Activated T-helper 1 cell treated with Interleukin-2 at 50 U/mL for 16 hours (primary cell): Measurements from ENCODE around the gene SDF4.

Experiments
- DNase-seq: peaks from one replicate; pipeline ENCODE4 v3.0.0-alpha.2; 2020; ENCODE audit warnings: low read depth

Gene SDF4

DNA sequence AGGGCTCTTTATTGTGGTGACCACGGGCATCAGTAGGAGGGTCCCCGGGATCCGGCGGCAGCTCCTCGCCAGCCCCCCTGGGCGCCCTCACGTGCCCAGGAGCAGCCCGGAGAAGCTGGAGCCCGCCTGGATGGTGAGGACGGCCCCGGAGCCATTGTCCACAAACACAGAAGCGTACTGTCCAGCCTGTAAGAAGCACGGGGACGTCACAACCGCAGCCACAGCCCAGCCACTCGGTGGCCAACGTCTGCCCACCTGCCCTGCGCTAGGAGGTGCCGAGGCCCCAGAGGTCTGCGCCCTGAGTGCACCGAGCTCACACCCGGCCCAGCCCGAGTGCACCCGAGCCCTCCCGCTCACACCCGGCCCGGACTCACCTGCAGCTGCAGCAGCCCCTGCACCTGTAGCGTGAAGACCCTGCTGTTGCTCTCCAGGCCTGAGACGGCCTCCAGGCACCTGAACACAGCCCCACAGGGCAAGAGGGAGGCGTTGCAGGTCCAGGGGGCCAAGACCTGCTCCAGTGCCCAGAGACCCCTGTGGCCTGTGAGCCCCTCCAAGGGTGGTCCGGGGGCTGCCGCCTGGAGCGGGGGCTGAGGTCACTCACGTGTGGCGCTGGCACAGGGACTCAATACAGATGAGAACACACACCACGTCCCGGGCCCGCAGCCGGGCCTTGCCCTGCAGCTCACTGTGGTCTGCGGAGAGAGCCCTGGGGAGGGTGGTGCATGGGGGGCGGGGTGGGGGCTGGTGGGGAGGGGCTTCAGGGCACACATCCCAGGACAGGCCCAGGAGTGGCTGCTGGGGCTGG, 10.9 kb upstream of the SDF4 start:
- no peak for DNase-seq

DNA sequence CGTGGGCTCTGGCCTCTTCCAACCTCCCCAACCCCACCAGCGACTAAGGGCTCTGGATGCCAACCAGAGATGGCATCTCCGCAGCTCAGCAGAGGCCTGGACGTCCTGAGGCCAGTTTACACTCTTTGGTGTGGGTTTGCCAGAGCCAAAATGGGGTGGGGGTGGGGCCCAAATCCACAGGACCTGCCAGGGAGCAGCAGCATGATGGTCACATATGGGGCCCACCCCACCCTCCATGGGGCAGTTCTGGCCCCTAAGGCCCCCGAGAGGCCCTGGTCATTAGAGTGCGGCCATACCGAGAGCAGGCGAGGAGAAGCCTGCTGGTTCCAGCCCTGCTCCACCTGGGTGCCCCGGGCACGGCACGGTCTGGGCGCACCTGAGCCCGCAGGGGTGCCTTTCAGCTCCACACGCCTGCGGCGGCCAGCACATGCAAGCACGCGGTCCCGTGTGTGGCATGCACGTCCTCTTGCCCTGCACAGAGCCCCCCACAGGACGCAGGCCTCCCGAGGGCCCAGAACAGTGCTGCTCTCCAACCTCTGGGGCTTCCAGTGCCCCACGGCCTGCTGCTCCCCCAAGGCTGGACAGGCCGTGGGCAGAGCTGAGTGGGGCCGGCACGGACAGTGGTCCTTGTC, 9.9 kb upstream of the SDF4 start:
- no peak for DNase-seq

DNA sequence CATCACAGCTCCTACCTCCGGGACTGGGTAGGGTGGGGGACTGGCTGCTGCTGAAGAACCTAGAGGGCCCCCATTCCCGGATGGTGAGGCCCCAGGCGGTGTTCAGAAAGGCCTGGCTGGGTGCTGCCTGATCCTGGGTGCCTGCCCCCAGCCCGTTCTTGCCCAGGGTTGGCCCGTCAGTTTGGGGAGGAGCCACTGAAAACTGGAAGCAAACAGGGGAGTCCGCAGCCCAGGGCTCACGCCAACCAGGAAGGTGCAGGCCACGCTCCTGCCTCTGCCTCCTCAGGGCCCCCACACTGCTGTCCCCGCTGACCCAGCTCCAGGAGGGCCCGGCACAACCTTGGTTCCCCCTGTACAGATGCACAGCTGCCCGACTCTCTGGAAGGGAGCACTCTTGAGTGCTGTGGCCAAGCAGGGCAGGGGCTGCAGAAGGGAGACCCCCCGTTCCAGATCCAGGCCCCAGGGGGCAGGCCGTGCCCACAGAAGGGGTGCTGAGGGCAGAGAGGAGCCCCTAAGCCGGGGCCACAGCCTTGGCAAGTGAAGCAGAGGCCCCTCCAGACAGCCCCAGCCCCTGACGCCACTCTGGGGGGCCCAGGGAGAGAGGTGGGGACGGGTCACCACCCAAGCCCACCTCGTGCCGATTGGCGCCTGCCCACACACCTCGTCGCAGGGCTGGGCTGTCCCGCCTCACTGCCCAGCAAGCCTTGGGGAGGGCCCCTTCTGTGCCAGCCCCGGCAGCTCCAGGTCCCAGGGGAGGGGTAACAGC, 9.2 kb upstream of the SDF4 start:
- DNase-seq, result no peak

DNA sequence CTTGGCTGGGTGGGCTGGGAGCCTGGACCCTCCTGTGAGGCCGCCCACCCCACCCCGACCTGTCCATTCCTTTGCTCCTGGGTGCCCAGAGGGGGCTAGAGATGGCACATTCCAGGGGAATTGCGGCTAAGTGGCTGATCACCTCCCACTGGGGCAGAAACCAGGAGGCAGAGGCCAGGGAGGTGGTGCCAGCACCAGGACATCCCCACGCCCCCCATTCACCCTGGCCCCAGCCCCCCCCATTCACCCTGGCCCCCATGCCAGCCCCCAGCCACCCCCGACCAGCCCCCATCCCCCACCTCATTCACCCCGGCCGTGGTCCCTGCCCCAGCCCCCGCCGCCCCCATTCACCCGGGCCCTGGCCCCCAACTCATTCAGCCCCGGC, 8.5 kb upstream of the SDF4 start:
- no peak for DNase-seq

DNA sequence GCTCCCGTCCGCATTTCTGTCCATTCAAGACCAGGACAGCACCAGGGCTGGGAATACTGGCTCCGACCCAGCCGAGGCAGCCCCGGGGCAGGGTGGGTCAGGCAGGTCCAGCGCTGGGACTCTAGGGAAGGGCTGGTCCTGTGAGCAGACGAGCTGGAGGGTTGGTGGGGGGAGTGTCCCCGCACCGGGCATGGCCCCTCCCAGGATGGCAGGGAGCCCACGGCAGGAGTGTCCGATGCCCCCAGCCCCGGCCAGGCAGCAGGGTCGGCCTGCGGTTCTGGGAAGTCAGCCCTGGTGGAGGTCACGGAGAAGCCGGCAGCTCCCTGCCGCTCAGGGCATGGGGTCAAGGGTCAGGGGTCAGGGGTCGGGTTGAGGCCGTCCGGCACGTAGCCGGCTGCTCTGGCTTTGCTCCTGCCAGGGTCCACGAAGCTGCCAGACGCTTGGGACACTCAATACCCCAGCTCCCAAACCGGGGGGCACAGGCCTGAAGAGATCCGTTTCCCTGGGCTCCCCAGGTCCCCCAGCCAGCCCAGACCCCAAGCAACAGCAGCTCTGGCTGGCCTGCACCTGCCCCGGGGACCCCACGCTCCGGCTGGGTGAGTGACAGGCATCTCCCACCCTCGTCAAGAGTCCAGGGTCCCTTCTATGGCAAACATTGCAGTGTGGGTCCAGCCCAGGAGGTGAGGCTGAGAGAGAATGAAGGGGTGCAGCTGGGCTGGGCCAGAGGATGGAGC, 8.0 kb upstream of the SDF4 start:
- DNase-seq, result no peak

DNA sequence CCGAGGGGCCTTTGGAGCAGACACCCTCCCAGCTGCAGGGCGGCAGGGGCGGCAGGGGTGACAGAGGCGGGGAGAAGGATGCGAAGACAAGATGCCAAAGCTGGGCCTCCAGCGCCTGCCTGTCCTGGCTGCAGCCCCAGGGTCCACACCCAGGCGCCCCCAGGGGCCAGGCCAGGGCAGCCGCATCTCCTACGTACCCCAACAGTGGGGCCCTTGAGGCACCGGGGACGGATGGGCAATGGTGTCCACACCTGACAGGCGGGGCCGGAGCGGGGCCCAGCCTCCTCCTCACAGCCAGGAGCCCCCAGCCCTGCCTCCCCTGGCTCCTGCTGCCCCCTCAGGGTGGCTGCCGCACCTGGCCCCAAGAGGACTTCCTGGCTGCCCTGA, 7.4 kb upstream of the SDF4 start:
- no peak for DNase-seq

DNA sequence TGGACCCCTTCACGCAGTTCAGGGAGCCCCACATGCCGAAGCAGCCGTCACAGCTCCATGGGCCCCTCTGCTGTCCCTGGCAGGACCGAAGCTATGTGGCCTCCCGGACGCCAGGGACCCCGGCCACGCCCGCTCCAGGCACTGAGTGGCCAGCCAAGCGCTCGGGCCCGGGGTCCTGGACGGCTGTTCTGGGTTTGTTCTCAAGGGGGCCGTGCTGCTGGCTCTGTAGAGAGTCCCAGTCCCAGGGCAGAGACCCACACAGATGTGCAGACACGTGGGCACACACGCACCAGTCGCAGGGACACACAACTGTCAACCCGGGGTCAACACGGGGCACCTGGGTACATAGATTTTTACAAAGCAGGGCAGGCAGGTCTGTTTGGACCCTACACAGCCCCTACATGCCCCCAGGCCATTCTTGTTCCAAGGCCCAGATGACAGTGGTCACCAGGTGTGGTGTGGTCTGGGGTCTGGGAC, 6.9 kb upstream of the SDF4 start:
- DNase-seq, result no peak

DNA sequence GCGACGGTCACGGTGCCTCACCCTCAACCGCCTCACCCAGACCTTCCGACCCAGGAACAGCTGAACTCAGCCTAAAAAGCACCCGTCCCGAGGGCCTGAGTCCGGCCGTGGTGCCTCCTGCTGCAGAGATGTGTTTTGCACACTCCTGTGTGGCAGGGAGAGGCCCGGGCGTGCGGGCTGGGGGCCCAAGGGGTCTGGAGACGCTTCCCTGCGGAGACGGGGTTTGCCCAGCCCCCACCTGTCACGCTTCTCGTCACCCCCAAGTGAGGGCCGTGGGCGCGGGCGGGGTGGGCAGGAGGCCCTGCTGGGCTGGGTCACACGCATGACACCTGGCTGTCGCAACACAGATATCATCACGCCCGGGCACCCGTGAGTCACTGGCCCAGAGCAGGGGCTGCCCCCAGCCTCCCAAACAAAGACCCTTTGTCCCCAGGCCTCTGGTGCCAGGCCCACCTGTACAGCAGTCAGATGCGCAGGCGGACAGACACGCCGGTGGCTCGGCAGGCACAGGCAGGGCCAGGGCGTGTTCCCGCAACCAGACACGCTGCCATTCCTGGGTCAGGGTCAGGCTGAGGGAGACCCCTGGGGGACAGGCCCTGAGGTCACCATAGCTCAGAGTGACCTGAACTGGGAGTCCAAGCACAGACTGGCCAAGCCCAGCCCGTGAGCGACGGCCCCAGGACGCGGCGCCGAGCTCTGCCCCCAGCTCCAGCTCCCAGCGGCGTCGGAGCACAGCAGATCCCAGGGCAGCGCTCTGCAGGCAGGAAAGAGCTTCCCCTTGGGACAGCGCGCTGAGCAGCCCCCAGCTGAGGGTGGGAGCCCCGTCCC, 6.3 kb upstream of the SDF4 start:
- no peak for DNase-seq

DNA sequence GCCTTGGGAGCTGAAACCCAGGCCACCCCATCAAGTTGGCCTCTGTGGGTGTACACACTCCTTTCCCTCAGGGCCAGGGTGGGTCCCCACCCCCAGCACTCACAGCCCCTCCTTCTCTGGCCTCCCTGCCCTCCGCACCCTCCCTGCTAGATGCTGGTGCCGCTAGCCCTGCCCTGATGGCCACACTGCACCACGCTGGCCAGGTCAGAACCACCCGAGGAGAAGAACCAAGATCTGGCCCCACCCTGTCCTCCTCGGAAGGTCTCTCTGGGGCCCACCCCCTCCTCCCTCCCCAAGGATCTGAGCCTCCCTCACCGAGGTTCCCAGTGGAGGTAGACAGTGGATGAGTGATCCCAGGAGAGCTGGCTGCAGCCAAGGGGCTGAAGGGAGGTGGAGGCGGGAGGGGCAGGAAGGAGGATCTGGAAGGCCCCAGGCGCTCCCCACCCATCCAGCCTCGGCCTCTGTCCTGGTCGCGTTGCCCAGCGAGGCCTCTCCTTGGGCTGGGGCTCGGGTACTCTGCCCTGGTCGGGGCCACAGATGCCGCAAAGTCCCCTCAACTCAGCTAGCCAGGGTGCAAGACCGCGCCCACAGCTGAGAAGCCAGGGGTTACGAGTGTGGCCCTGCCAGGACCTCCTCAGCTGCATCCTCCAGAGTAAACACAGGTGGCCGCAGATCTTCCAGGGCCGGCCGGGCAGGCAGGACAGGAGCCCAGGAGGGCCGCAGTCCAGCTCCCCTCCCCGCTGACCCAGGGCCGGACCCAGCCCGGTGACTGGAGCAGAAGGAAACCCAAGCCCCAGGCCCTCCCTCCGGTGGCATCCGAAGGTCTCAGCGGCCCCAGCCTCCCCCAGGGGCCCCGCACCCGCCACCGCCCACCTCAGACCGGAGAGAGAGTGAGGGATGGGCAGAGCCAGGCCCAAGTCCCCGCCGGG, 5.4 kb upstream of the SDF4 start:
- no peak for DNase-seq

DNA sequence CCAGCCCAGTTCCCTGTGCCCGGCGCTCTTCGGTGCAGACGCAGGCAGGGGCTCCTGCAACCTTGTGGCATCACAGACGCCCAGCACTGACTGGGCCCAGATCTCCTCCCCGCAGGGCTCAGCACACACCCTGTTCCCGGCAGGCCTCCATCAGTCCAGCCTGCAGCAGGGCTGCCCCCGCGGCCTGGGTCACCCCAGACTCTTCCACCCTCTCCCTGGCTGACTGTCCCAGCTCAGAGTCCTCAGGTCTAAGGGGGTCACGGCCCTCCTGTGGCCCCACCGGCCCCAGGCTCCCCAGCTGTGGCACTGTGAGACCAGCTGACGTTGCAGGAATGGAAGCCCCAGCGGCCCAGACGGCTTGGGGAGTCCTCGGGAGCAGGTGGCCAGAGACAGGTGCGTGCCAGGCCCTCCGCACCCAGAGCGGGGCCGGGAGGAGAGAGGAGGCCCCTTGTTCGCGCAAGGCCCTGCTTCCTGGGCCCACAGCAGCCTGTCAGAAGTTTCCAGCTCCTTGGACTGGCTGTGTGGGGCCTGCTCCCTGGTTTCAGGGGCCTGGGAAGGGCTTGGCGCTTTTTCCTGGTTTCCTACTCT, 4.5 kb upstream of the SDF4 start:
- no peak for DNase-seq

DNA sequence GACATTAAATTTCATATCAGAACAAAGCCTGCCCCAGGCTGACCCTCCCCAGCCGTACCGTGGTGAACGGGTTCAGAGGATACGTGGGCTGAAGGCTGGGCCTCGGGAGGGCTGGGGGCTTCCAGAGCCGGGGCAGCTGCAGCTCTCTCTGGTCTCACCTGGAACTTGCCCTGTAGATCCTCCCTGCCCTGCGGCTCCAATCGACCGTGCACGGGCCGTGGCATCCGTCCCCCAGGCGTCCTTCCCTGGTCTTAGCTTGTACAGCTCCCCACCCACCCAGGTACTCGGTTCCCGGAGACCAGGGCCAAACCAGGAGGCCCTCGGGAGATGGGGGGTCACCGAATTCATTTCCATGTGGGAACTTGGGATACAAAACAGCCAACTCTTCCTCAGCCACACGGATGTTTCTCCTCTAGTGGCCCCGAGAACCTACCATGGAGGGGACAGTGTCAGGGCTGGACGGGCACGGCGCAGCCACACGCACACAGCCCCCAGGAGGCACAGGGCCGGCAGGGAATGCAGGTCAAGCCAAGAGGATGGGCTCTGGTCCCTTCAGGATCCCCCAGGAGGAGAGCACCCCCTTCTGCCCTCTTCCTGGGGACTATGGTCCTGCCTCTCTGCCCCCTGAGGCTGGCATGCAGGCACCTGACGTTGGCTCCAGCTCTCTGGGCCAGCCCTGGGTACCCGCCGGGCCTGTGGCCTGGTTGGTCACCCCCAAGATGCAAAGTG, 3.4 kb upstream of the SDF4 start:
- no peak for DNase-seq

DNA sequence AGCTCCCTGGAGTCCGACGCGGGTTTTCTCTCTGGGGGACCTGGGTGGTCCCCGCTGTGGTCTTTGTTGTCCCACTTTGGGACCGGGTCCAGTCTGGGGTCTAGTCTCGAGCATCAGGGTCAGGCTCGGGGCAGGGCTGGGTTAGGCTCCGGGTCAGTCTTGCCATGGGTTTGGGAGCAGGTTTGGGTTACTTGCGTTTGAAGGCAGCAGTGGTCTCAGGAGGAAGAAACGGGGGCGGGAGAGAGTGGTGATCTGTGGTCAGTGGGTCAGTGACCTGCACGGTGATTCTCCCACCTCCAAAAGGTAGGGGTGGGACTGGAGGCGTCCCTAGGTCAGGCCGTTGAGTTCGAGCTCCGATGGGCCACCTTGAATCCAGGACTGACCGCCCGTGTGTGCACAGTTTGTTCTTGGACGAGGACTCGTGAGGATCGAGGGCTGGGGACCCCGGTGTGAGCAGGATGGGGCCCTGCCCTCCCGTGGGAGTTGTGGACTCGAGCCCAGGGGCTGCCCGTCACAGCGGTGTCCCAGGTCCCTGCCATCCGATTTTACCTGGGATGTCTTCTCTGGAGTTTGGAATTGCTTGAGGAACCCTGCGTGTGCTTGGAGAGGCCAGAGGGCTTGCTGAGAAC, 2.5 kb upstream of the SDF4 start:
- DNase-seq, result no peak

DNA sequence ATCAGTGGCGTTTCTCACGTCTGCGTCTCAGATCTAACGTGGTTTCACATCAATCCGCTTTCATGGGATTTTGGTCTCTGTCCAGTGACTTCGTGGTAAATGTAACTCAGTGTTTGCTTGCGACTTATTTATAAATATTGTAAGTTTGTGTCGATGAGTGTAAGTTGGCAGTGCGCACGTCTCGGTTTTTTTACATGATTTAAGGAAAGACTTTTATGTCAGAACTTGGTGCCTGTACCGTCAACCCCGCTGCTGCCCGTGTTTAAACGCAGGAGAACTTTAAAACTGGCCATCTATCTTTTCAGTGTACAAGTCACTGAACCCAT, 1.7 kb upstream of the SDF4 start:
- DNase-seq, result no peak

DNA sequence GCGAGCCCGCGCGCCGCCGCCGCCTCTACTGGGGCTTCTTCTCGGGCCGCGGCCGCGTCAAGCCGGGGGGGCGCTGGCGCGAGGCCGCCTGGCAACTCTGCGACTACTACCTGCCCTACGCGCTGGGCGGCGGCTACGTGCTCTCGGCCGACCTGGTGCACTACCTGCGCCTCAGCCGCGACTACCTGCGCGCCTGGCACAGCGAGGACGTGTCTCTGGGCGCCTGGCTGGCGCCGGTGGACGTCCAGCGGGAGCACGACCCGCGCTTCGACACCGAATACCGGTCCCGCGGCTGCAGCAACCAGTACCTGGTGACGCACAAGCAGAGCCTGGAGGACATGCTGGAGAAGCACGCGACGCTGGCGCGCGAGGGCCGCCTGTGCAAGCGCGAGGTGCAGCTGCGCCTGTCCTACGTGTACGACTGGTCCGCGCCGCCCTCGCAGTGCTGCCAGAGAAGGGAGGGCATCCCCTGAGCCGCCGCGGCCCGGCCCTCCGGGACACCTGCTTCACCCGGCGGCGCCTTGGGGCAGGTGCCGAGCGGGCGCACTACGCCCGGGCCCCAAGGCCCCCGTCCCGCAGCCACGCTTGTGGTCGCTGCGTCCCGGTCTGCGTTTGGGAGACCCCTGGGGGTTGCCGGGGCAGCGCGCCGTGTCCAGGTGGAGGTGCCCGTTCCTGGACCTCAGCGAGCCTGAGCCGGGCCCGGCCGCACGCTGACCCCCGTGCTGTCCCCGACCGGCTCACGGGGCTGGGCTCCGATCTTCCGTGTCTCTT, 1.2 kb upstream of the SDF4 start:
- no peak for DNase-seq

DNA sequence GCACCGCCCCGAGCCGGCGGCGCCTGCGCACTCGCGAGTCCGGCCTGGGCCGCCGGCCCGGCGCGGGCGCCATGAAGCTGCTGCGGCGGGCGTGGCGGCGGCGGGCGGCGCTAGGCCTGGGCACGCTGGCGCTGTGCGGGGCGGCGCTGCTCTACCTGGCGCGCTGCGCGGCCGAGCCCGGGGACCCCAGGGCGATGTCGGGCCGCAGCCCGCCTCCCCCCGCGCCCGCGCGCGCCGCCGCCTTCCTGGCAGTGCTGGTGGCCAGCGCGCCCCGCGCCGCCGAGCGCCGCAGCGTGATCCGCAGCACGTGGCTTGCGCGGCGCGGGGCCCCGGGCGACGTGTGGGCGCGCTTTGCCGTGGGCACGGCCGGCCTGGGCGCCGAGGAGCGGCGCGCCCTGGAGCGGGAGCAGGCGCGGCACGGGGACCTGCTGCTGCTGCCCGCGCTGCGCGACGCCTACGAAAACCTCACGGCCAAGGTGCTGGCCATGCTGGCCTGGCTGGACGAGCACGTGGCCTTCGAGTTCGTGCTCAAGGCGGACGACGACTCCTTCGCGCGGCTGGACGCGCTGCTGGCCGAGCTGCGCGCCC, 501 bp upstream of the SDF4 start, which contains the start of gene B3GALT6:
B3GALT6 (plus strand) TSS at position 30 of the 588 bp plus-strand sequence; CDS start at position 72, 42 bp downstream.
- no peak for DNase-seq

DNA sequence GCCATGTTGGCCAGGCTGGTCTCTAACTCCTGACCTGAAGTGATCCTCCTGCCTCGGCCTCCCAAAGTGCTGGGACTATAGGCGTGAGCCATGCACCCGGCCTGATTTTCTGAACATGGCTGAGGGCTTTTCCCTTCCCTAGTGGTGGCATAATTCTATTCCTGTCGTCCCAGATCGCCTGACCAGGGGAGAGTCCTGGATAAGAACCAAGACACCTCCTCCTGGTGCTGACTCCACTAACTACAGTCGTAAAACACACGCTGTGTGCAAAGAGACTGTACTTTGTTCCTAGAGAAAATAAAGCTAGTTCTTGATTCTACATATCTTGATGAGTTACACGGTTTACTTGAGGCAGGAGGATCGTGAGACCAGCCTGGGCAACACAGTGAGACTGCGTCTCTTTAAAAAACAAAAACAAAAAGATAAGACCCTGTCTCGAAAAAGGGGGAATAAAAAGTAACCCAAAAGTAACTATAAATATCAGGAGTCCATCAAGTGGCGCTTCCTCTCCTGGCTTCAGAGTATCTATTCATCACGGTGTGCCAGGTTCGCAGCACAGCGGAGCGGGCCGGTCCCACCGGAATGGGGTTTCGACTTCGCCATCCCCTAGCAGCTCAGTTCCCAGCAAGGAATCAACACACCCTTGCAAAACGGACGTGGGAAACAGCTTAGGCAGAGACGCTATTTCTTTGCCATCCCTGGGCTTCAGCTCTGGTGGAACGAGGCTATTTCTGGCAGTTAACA, 973 bp downstream of the SDF4 start:
- DNase-seq, result no peak

DNA sequence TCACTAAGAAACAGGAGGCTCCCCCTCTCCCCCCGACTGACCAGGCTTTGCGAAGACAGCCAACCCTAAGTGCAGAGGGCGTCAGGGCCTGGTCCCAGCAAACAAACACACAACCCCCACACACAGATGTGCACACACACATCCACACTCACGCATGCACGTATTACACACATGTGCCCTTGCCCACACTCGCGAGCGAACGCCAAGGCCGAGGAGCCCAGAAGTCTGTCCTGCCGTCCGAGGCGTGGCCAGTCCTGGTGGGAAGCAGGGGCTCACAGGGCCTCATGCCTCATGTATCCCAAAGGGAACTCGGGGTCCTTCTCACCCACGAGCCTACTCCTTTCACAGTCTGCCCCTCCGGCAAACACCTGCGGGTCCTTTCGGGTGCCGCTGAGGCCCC, 2.0 kb downstream of the SDF4 start:
- no peak for DNase-seq
